Stimulated activated CD8-positive, alpha-beta memory T cell treated with anti-CD3 and anti-CD28 coated beads, Interleukin-15, amount 100 ng/mL, for 1 hour (primary cell): ENCODE data around the gene OBSCN.

Experiments
- DNase-seq: peaks from one replicate; pipeline ENCODE4 v3.0.0-alpha.2; 2020; ENCODE audit warnings: low read depth

OBSCN gene

DNA sequence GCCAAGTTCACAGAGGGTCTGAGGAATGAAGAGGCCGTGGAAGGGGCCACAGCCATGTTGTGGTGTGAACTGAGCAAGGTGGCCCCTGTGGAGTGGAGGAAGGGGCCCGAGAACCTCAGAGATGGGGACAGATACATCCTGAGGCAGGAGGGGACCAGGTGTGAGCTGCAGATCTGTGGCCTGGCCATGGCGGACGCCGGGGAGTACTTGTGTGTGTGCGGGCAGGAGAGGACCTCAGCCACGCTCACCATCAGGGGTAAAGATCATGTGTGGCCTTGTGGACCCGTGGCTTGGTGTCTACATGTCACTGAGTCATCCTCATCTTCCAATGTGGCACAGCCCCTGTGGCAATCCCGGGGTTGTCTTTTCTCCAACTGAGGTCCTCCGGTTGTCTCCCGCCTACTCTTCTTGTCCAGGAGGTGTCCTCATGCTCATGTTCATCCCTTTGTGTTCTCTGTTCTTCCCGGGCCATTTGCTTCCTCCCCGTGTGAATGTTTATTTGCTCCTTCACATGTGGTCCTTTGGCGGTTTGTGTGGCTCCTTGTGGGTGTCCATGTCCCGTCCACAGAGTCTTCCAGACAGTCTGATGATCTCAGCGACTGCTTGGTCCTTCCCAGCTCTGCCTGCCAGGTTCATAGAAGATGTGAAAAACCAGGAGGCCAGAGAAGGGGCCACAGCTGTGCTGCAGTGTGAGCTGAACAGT is 84.2 kb downstream of the OBSCN start:
- no peak for DNase-seq

DNA sequence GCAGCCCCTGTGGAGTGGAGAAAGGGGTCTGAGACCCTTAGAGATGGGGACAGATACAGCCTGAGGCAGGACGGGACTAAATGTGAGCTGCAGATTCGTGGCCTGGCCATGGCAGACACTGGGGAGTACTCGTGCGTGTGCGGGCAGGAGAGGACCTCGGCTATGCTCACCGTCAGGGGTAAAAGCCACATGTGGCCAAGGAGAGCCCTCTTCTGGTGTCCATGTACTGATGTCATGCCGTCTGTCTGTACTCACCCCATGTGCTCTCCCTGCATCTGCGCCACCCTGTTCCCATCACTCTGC is 84.7 kb downstream of the OBSCN start:
- no peak for DNase-seq

DNA sequence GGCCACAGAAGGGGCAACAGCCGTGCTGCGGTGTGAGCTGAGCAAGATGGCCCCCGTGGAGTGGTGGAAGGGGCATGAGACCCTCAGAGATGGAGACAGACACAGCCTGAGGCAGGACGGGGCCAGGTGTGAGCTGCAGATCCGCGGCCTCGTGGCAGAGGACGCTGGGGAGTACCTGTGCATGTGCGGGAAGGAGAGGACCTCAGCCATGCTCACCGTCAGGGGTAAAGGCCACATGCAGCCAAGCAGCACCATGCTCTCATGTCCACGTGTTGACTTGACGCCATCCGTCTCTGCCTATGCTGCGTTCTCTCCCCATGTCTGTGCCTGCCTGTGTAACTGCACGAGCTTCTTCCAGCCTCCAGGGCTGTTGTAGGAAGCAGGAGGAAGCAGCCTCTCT is 85.5 kb downstream of the OBSCN start:
- DNase-seq, result no peak

DNA sequence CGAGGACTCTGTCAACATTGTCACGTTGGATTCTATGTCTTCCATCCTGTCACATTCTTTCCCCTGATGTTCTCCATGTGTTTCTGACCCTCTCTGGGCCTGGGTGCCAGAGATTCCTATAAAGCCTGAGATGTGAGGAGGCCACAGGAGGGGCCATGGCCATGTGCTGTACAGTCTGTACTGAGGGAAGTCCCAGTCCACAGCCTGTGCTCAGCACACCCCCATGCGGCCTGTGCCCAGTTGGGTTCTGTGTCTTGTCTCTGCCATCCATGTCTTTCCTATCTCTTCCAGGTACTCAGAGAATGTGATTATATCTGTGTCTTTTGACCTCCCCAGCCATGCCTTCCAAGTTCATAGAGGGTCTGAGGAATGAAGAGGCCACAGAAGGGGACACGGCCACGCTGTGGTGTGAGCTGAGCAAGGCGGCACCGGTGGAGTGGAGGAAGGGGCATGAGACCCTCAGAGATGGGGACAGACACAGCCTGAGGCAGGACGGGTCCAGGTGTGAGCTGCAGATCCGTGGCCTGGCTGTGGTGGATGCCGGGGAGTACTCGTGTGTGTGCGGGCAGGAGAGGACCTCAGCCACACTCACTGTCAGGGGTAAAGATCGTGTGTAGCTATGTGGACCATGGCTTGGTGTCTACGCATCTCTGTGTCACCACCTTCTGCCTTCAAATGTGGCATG is 86.1 kb downstream of the OBSCN start:
- no peak for DNase-seq

DNA sequence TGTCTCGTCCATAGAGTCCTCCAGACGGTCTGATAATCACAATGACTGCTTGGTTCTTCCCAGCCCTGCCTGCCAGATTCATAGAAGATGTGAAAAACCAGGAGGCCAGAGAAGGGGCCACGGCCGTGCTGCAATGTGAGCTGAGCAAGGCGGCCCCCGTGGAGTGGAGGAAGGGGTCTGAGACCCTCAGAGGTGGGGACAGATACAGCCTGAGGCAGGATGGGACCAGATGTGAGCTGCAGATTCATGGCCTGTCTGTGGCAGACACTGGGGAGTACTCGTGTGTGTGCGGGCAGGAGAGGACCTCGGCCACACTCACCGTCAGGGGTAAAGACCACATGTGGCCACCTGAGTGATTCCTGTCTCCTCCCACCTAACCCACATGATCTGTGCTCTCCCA is 86.9 kb downstream of the OBSCN start:
- no peak for DNase-seq

DNA sequence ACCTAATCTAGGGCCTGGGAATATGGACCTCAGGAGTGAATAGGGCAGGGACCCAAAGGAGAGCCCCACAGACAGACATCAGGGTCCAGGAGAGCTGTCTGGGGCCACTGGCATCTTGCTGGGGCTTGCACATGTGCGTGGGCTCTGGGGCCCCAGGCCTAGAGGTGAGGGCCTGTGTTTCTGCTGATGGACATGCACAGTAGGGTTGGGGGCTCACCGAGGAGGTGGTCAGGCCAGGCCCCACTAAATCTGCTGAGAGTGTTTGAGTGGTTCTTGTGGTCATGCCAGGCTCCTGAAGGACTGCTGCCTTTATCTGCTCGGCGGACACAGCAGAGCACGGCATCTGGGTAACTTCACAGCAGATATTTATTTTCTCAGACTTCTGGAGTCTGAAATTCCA is 87.4 kb downstream of the OBSCN start:
- no peak for DNase-seq

DNA sequence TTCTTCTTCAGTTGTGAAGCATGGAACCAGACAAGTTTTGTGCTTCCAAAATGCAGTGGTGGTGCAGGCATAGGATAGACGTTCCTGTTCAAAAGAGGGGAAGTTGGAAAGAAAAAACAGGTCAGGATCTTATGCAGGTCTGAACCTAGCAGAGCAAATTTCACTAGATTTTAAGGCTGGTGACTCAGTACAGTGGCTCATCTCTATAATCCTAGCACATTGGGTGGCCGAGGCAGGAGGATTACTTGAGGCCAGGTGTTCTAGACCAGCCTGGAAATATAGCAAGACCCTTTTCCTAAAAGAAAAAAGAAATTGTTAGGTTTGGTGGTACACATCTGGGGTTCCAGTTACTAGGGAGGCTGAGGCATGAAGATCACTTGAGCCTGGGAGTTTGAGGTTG is 88.1 kb downstream of the OBSCN start:
- no peak for DNase-seq

DNA sequence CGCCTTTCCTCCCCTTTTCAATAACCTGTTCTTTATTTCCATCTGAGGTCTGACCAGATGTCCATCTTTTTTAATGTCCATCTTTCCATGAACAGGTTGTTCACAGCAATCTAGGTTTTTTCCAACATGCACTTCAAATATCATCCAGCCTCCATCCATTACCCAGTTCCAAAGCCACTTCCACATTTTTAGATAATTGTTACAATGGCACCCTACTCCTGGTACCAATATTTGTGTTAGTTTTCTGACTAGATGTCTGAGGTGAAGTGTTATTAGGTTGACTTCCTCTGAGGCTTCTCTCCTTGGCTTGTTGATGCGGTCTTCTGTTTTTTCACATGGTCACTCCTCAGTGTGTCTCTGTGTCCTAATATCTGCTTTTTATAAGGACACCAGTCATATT is 89.4 kb downstream of the OBSCN start:
- DNase-seq, result no peak

DNA sequence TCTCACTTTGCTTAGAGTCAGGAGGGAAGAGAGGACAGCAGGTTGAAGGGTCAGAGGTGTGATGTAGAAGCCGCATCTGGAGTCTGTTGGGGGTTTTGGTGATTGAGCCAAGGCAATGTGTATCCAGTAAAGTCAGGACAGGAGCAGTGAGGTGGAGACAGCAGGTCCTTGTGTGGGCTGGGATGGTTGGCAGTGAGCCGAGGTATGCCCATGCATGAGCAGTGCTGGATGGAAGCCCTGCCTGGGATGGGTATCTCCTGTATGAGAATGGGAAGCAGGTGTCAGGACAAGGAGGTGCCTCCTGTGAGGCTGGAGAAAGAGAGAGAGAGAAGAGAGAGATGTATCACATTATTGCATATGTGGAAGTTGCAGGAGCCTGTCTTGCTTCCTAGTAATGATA is 90.0 kb downstream of the OBSCN start:
- DNase-seq, result no peak

DNA sequence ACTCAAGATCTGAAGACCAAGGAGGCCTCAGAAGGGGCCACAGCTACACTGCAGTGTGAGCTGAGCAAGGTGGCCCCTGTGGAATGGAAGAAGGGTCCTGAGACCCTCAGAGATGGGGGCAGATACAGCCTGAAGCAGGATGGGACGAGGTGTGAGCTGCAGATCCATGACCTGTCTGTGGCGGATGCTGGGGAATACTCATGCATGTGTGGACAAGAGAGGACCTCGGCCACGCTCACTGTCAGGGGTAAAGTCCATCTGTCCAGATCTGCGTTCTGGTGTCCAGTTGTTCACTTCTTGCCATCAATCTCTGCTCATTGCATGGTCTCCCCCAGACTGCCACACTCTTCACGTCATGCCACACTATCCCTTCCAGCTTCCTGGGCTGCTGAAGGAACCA is 90.6 kb downstream of the OBSCN start:
- no peak for DNase-seq

DNA sequence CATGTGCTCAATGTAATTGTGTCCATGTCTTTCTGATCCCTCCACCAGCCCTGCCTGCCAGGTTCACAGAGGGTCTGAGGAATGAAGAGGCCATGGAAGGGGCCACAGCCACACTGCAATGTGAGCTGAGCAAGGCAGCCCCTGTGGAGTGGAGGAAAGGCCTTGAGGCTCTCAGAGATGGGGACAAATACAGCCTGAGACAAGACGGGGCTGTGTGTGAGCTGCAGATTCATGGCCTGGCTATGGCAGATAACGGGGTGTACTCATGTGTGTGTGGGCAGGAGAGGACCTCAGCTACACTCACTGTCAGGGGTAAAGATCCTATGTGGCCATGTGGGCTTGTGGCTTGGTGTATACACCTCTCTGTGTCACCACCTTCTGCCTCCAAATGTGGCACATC is 91.4 kb downstream of the OBSCN start:
- DNase-seq, result no peak

DNA sequence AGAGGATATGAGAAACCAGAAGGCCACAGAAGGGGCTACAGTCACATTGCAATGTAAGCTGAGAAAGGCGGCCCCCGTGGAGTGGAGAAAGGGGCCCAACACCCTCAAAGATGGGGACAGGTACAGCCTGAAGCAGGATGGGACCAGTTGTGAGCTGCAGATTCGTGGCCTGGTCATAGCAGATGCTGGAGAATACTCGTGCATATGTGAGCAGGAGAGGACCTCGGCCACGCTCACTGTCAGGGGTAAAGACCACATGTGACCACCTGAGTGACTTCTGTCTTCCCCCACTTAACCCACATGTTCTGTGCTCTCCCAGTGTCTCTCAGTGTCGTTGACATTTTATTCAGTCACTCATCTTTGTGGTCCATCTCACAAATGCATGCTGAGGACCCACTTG is 92.1 kb downstream of the OBSCN start:
- DNase-seq, result no peak

DNA sequence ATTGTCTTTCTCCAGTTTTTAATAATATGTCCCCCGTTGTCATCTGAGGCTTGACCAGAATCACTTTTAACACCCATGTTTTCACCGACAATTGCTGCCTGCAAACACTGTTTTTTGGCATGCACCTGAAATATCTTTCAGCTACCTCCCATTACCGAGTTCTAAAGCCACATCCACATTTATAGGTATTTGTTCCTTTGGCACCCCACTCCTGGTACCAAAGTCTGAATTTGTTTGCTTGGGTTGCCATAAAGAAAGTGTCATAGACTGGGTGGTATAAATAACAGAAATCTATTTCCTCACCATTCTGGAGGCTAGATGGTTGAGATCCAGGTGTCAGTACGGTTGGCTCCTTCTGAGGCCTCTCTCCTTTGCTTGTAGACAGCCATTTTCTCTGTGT is 94.2 kb downstream of the OBSCN start:
- no peak for DNase-seq

DNA sequence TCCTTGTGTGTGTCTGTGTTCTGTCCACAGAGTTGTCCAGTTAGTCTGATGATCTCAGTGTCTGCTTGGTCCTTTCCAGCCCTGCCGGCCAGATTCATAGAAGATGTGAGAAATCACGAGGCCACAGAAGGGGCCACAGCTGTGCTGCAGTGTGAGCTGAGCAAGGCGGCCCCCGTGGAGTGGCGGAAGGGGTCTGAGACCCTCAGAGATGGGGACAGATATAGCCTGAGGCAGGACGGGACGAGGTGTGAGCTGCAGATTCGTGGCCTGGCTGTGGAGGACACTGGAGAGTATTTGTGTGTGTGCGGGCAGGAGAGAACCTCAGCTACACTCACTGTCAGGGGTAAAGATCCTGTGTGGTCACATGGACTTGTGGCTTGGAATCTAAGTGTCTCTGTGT is 95.8 kb downstream of the OBSCN start:
- no peak for DNase-seq

DNA sequence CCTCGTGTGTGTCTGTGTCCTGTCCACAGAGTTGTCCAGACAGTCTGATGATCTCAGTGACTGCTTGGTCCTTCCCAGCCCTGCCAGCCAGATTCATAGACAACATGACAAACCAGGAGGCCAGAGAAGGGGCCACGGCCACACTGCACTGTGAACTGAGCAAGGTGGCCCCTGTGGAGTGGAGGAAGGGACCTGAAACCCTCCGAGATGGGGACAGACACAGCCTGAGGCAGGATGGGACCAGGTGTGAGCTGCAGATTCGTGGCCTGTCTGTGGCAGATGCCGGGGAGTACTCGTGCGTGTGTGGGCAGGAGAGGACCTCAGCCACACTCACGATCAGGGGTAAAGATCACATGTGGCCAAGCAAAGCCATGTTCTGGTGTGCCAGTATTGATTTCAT is 96.4 kb downstream of the OBSCN start:
- DNase-seq, result no peak

DNA sequence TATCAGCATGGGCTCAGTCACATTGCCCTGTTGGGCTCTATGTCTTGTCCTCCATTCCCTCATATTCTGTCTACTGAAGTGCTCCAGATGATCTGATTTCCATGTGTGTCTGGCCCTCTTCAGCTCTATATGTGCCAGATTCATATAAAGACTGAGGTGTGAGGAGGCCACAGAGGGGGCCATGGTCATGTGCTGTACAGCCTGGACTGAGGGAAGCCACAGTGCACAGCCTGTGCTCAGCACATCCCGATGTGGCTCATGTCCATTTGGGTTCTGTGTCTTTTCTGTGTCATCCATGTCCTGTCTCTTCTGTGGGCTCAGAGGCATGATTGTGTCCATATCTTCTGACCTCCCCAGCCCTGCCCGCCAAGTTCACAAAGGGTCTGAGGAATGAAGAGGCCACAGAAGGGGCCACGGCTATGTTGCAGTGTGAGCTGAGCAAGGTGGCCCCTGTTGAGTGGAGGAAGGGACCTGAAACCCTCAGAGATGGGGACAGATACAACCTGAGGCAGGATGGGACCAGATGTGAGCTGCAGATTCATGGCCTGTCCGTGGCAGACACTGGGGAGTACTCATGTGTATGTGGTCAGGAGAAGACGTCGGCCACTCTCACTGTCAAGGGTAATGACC is 97.0 kb downstream of the OBSCN start:
- DNase-seq, result no peak

DNA sequence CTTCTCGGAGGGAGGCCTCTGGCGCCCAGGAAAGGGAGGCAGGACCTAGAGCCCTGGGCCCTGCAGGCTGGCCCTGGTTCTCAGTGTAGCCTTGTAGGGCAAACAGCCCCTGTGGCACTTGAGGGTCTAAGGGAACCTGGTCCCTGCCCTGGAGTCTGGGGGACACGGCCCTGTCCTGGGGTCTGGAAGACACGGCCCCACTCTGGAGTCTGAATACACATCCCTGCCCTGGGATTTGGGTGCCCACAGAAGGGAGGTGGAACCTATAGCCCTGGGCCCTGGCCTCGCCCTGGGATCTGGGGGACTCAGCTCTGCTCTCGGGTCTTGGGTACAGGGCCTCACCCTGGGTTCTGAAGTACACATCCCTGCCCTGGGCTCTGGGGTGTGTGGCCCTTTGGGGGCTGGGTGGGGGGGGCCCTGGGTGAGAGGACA is 97.9 kb downstream of the OBSCN start:
- no peak for DNase-seq

DNA sequence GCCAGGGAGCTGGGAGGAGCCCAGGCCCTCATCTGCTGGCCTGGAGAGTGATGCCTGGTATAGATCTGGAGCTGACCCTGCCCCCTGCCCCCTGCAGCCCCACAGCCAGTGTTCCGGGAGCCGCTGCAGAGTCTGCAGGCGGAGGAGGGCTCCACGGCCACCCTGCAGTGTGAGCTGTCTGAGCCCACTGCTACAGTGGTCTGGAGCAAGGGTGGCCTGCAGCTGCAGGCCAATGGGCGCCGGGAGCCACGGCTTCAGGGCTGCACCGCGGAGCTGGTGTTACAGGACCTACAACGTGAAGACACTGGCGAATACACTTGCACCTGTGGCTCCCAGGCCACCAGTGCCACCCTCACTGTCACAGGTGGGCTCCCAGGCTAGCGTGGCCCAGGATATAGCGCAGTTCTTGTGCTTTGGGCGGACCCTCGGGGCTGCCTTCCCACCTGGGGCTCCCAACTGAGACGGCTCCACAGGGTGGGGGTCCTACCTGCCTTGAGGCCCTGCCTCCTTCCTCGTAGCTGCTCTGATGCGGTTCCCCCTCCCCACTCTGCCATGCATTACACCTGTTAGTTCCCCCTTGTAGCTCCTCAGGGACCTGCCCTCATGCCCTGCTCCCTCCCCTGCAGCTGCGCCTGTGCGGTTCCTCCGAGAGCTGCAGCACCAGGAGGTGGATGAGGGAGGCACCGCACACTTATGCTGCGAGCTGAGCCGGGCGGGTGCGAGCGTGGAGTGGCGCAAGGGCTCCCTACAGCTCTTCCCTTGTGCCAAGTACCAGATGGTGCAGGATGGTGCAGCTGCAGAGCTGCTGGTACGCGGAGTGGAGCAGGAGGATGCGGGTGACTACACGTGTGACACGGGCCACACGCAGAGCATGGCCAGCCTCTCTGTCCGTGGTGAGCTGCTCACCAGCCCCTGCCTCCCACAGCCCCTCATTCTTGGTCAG is 98.7 kb downstream of the OBSCN start:
- DNase-seq, result no peak

DNA sequence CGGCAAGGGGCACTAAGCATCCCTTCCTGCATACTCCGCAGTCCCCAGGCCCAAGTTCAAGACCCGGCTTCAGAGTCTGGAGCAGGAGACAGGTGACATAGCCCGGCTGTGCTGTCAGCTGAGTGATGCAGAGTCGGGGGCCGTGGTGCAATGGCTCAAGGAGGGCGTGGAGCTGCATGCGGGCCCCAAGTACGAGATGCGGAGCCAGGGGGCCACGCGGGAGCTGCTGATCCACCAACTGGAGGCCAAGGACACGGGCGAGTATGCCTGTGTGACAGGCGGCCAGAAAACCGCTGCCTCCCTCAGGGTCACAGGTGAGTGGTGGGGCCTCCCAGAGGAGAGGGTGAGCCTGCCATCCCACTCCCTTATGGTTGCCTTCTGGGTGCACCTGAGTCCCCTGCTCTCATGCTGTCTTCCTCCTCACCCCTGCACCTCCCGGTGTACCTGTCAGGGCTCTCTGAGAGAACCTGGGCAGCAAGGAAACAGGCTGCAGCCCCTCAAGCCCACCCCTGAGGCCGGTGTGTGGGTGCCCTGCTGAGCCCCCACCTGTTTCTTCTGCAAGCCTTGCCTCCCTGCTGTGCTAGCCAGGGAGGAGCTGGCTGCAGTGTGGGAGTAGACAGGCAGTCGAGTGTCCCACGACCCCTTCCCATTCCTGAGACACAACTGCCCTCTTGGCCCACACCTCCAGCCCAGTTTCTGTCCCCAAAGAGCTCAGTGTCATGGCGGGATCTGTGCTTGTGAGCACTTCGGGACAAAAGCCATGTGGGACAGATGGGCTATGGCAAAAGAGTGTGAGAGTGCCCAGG is 99.6 kb downstream of the OBSCN start:
- no peak for DNase-seq

DNA sequence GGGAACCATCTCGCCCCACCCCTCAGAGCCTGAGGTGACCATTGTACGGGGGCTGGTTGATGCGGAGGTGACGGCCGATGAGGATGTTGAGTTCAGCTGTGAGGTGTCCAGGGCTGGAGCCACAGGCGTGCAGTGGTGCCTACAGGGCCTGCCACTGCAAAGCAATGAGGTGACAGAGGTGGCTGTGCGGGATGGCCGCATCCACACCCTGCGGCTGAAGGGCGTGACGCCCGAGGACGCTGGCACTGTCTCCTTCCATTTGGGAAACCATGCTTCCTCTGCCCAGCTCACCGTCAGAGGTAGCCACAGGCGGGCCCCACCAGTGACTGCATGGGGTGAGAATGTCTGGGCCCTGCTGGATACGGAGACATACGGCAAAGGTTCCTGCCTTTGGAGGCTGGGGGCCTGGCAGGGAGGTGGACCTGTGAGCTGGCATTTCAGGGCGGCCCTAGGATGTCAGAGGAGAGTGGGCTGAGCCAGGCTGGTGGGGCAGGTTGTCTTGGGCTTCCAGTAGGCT is 100.3 kb downstream of the OBSCN start:
- no peak for DNase-seq

DNA sequence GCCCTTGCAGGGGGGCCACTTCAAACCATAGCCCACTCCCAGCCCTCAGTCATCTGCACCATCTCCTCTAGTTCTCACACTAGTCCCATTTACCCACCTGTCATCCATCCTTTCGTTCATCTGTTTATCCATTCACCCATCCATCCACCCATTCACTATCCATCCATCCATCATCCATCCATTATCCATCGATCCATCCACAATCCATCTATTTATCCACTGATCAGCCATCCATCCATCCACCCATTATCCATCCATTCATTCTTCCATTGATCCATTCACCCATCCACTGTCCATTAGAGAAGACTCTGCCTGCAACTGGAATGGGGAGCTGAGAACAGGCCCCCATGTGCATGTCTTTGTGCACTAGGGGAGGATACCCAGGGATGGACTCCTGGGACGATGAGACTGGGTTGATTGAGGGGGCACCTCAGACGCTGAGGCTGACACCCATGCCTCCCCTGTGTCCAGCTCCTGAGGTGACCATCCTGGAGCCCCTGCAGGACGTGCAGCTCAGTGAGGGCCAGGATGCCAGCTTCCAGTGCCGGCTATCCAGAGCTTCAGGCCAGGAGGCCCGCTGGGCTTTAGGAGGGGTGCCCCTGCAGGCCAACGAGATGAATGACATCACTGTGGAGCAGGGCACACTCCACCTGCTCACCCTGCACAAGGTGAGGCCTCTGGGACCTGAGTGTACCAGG is 100.9 kb downstream of the OBSCN start:
- no peak for DNase-seq
